OCI-LY1 (cell line): ENCODE measurements around the gene DUSP11.

Experiments used
- CTCF ChIP-seq: fragments of 200-600 bp; sonication (generic), shearing (Covaris generic); IDR thresholded peaks from 2 replicates; pipeline ENCODE4 v1.5.1; 2017; ENCODE audit warnings: mild to moderate bottlenecking, antibody characterized with exemption, low read length, moderate library complexity, mixed read lengths
- EZH2 ChIP-seq: fragments of 200-600 bp; sonication (generic), shearing (Covaris generic); IDR thresholded peaks from 2 replicates; pipeline ENCODE4 v1.8.0; 2017; ENCODE audit warnings: borderline replicate concordance, mixed run types, mild to moderate bottlenecking, antibody characterized with exemption, low read length, moderate library complexity, mixed read lengths

GRCh38 chr2:73766994-73767393 is 12.9 kb downstream of the DUSP11 start:
- TF ChIP-seq EZH2 (no peak), CTCF (no peak)
